Peyer's patch (tissue), 4 donors: ENCODE data around the gene ROR1.

Experiments
- CTCF ChIP-seq, 6 experiments: fragments of 450-650 bp in 4 of 6; fragments of 200-600 bp in 2 of 6; sonication (generic) in 1 of 6; IDR thresholded peaks; one replicate each; pipeline ENCODE4 v1.5.1; 2017 to 2019; ENCODE audit warnings: antibody characterized with exemption in 6 of 6, mild to moderate bottlenecking in 3 of 6, moderate library complexity in 1 of 6
- POLR2A ChIP-seq, 2 donors: fragments of 450-650 bp; IDR thresholded peaks; one replicate each; pipeline ENCODE4 v1.5.1; 2017; ENCODE audit warnings: antibody characterized with exemption in 2 of 2, mild to moderate bottlenecking in 2 of 2, moderate library complexity in 2 of 2

DNA sequence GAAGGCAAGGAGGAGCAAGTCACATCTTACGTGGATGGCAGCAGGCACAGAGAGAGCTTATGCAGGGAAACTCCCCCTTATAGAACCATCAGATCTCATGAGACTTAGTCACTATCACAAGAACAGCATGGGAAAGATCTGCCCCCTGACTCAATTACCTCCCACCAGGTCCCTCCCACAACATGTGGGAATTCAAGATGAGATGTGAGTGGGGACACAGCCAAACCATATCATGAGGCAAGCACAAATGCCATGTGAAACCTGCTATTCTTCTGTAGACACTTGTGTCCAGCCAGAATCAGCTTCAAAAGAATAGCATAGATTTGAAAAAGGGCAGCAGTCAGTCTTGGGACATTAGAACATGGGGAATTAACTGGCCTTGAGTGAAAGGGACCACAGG is 397.4 kb downstream of the ROR1 start:
- TF ChIP-seq CTCF (IDR thresholded peaks at IDR 0.05) (no peak), POLR2A (IDR thresholded peaks at IDR 0.05) (no peak)
